Transverse colon (tissue), 4 donors: ENCODE measurements around the gene ATF4.

Source experiments
- CTCF ChIP-seq, 5 experiments: fragments of 200-600 bp in 3 of 5; fragments of 450-650 bp in 2 of 5; sonication (generic) in 3 of 5; IDR thresholded peaks; 1 replicate in 2 of 5; 2 replicates in 3 of 5; pipeline ENCODE4 v1.5.1; 2016 to 2017; ENCODE audit warnings: antibody characterized with exemption in 5 of 5, inconsistent platforms in 3 of 5, mild to moderate bottlenecking in 2 of 5, moderate library complexity in 1 of 5
- EP300 ChIP-seq: sonication (generic); formaldehyde crosslinking; IDR thresholded peaks from one replicate; pipeline ENCODE4 v1.6.1; 2017; ENCODE audit warnings: antibody characterized with exemption, low read depth
- POLR2A ChIP-seq: fragments of 450-650 bp; IDR thresholded peaks from one replicate; pipeline ENCODE4 v1.6.1; 2016; ENCODE audit warnings: antibody characterized with exemption, mild to moderate bottlenecking, moderate library complexity
- POLR2AphosphoS5 ChIP-seq, 3 donors: sonication (generic); formaldehyde crosslinking; IDR thresholded peaks; one replicate each; pipeline ENCODE4 v1.6.1; 2016; ENCODE audit warnings: antibody characterized with exemption in 3 of 3

- TF ChIP-seq POLR2AphosphoS5 (IDR thresholded peaks at IDR 0.05) (no peak), CTCF (IDR thresholded peaks at IDR 0.05) (no peak), EP300 (no peak), POLR2A (no peak)
Measured at GRCh38 chr22:39475902-39476301, 44.5 kb upstream of the ATF4 start.
